HG03045 (cell line): Measurements from ENCODE around the gene REELD1.

ENCODE experiments used
- ATAC-seq: cut with Tn5 transposase; IDR thresholded peaks from one replicate; pipeline ENCODE4 v1.9.1; 2021; ENCODE audit warnings: mild to moderate bottlenecking, moderate library complexity; ENCODE audit not compliant: unreplicated experiment

REELD1 gene

GRCh38 chr4:146214238-146214637 lies at the start of gene REELD1:
Gene REELD1 (plus strand): TSS chr4:146214538. CDS start chr4:146216953, 2,415 bp downstream.
- ATAC-seq = no peak

- no peak for ATAC-seq
Measured at GRCh38 chr4:146165221-146165620, 49.1 kb upstream of the REELD1 start.

- no peak for ATAC-seq
Measured at GRCh38 chr4:146165840-146166239, 48.5 kb upstream of the REELD1 start.

- ATAC-seq = no peak
Measured at GRCh38 chr4:146170149-146170548, 44.2 kb upstream of the REELD1 start.

- peak; percentile 96 for ATAC-seq
Measured at GRCh38 chr4:146175541-146176453, 38.5 kb upstream of the REELD1 start, which contains the start of gene LSM6. Gene LSM6 (plus strand): TSS chr4:146175718. CDS start chr4:146182922, 7,204 bp downstream.

- ATAC-seq = no peak
Measured at GRCh38 chr4:146176891-146177290, 37.4 kb upstream of the REELD1 start.

GRCh38 chr4:146178126-146178525 lies 36.2 kb upstream of the REELD1 start:
- ATAC-seq = no peak

GRCh38 chr4:146179784-146180370 lies 34.5 kb upstream of the REELD1 start:
- ATAC-seq = no peak

GRCh38 chr4:146182443-146182842 lies 31.9 kb upstream of the REELD1 start:
- no peak for ATAC-seq

- no peak for ATAC-seq
Measured at GRCh38 chr4:146183209-146183608, 31.1 kb upstream of the REELD1 start.

GRCh38 chr4:146186041-146186440 lies 28.3 kb upstream of the REELD1 start:
- no peak for ATAC-seq

GRCh38 chr4:146186596-146186995 lies 27.7 kb upstream of the REELD1 start:
- ATAC-seq = no peak

GRCh38 chr4:146190456-146190855 lies 23.9 kb upstream of the REELD1 start:
- no peak for ATAC-seq

GRCh38 chr4:146191766-146192458 lies 22.4 kb upstream of the REELD1 start:
- ATAC-seq = no peak

GRCh38 chr4:146193628-146194027 lies 20.7 kb upstream of the REELD1 start:
- ATAC-seq = no peak

GRCh38 chr4:146194212-146194611 lies 20.1 kb upstream of the REELD1 start:
- ATAC-seq = no peak

GRCh38 chr4:146202665-146203064 lies 11.7 kb upstream of the REELD1 start:
- ATAC-seq = no peak

- no peak for ATAC-seq
Measured at GRCh38 chr4:146207410-146207809, 6.9 kb upstream of the REELD1 start.

- ATAC-seq = no peak
Measured at GRCh38 chr4:146210890-146211289, 3.4 kb upstream of the REELD1 start.

GRCh38 chr4:146211440-146211839 lies 2.9 kb upstream of the REELD1 start:
- ATAC-seq = no peak

GRCh38 chr4:146212781-146213180 lies 1.6 kb upstream of the REELD1 start:
- ATAC-seq = no peak

- no peak for ATAC-seq
Measured at GRCh38 chr4:146222313-146222712, 8.0 kb downstream of the REELD1 start.
